GDM1 (cell line): ENCODE measurements around the gene MMP21.

Experiments used
- DNase-seq: peaks from one replicate; lab custom pipeline; 2025; lab: John Stamatoyannopoulos, UW

Gene MMP21, protein sequence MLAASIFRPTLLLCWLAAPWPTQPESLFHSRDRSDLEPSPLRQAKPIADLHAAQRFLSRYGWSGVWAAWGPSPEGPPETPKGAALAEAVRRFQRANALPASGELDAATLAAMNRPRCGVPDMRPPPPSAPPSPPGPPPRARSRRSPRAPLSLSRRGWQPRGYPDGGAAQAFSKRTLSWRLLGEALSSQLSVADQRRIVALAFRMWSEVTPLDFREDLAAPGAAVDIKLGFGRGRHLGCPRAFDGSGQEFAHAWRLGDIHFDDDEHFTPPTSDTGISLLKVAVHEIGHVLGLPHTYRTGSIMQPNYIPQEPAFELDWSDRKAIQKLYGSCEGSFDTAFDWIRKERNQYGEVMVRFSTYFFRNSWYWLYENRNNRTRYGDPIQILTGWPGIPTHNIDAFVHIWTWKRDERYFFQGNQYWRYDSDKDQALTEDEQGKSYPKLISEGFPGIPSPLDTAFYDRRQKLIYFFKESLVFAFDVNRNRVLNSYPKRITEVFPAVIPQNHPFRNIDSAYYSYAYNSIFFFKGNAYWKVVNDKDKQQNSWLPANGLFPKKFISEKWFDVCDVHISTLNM

DNA sequence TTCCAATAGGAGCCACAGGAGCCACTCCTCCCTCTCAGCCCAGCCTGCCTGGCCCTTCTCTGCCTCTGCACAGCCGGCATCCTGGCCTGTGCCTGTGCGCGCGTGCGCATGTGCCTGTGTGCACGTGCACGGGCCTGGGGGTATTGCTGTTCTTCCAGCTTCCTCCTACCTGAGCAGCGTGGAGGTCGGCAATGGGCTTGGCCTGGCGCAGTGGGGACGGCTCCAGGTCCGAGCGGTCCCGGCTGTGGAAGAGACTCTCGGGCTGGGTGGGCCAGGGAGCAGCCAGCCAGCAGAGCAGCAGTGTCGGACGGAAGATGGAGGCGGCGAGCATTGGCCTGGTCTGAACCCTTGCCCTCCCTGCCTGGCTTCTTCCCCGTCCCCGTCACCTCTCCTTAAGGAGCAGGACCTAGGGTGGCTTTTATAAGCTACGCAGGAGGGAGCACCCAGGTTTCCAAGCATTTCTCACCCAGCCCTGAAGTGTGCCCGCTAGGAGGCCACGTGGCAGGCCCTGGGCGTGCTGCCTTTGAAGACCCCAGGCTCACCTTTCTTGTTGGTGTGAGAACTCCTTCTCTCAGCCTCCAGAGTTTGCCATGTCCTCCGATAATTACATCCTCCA, at the start of gene MMP21:
MMP21 (minus strand) TSS at position 331 of the 616 bp plus-strand sequence; CDS start at position 331, 0 bp downstream.
- no peak for DNase-seq

DNA sequence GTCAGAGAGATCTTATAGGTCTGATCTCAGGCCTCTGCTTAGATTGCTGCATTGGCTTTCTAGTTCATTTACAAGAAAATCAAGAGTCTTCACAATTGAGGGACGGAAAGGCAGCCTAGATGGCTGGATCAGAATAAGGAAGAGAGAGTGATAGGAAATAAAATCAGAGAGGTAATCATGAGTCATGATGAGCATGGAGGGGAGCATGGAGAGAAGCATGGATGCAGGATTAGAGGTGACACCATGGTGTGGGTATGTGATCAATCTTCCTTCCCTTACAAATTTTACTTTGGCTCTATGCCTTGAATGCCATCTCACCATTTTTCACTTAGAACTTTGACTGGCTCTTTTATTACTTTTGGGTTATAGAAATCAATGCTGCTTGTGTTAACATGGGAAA, 49.1 kb upstream of the MMP21 start:
- no peak for DNase-seq

DNA sequence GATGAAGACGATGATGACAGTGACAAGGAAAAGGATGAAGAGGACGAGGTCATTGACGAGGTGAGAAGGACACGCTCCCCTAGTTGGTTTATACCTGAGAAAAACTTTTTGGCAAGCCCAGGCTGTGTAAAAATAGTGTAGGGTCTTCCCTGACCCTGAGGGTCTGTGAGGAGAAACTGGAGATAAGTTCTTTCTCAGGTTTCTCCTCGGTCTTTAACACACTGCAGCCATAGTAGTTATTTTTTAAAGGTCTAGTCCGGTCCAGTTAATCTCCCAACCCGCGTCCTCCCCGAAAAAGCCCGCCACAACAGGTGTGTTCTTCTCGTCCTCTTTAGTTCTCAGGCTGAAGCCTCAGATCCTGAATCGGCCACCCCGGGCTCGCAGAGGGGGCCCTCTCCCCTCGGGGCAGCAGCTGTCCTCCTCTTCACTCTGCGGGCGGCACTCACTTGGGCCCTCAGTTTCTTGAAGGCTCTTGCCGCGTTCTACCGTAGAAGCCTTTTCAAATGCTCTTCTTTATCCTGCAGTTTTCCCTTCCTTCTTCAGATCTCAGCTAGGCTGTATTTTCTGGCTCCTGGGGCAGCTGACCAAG, 48.1 kb upstream of the MMP21 start:
- DNase-seq = no peak

DNA sequence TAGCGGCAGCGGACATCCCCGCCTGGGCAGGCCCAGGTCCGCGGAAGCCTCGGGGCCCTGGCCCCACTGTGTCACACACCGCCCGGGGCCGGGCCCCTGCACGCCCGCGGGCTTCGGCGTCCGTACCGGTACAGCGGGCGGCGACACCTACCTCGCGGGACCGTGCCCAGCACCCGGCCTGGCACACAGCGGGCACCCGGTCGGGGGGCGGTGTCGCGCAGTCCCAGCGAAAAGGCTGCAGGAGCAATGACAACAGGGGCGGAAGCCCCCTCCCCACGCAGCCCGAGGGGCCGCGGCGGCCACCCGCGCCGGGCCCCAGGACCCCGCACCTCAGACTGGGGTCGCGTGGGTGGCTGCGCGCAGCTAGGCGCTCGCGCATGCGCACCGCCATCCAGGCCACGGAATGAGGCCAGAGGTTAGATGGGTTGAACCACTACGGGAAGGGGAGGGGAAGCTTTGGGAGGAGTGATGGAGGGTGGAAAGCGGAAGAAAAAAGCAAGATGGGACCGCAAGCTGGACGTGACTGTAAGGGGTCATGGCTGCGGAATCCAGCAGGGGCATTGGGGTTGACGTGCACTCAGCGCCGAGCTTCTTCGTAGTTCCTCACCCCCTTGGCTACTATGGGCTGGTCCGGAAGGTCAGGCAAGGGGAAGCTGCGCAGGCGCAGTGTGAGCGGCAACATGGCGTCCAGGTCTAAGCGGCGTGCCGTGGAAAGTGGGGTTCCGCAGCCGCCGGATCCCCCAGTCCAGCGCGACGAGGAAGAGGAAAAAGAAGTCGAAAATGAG, 47.4 kb upstream of the MMP21 start, which contains the start of the genes BCCIP and UROS:
BCCIP (plus strand) TSS at position 669 of the 785 bp plus-strand sequence; CDS start at position 681, 12 bp downstream.
UROS (minus strand) TSS at position 381 of the 785 bp plus-strand sequence. CDS start 6,759 bp downstream, outside the sequence.
- peak; percentile 89 for DNase-seq

DNA sequence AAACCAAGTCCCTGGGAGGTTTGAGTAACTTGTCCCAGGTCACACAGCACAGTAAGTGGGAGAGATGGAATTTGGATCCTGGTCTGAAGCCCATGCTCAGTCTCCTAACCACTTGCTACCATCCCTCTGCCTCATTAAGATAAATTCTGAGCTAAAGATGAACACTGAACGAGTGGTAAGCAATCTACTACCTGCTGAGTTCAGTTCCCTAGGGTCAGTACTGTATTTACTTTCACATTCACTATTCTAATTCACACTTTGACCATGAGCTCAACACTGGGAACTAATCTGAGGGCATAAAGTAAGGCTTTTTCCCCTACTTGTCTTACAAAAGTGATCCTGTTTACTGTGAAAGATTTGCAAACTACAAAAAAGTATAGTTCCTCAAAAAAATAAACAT, 45.1 kb upstream of the MMP21 start:
- no peak for DNase-seq

DNA sequence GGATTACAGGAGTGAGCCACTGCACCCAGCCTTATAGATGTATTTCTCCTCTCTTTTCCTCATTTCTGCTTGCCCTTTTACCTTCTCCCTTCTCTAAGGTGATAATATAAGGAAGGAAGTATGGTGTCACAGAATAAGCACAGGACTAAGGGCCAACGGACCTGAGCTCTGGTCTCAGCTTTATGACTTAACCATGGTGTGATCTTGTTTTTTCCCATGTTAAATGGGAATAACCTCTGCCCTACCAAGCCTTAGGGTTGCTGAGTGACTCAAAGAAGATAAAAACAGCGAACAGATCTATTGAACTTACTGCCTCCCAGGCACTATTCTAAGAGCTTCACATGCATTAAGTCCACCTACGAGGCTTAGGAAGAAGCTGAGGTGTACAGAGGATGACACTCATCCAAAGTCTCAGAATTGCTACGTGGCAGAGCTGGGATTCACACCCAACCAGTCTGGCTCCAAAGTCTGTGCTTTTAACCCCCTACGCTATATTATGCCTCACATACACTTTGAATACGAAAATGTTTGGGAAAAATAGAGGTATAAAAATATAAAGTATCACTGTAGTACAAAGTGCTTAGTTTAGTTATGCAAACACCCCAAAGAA, 41.8 kb upstream of the MMP21 start:
- no peak for DNase-seq

DNA sequence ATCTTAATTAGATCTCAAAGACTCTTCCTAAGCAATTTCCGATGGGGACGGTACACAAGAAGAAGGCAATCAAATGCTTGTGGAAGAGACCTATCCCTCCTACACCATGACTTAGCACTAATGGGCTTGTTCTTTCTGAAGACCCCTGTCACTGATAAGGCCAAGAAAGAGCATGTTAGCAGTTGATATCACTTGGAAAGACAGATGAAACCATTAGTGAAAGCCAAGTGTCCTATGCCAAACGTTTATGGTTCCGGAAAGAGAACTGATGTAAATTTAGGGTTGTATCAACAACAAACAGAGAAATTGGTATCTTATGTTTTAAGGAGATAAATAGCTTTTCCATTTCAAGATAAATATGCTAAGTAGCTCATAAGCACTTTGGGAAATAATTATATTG, 40.9 kb upstream of the MMP21 start:
- DNase-seq = no peak

DNA sequence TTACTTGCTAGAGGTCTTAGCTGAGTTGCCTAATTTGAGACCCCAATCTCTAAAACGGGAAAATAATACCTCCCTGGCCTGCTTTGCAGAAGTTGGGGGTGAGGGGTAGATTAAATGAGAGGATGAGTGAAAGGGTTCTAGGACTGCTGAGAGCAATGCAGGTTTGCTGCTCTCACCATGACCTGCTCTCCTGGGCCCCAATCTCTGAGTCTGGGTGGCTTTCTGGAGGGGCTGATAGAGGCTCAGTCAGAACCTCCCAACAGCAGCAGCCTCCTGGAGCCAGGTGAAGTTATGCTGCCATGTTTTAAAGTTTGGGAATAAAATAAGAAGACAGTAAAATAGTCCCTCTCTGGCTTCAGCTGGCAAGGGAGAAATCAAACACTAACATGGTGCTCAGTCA, 40.1 kb upstream of the MMP21 start:
- DNase-seq = no peak

DNA sequence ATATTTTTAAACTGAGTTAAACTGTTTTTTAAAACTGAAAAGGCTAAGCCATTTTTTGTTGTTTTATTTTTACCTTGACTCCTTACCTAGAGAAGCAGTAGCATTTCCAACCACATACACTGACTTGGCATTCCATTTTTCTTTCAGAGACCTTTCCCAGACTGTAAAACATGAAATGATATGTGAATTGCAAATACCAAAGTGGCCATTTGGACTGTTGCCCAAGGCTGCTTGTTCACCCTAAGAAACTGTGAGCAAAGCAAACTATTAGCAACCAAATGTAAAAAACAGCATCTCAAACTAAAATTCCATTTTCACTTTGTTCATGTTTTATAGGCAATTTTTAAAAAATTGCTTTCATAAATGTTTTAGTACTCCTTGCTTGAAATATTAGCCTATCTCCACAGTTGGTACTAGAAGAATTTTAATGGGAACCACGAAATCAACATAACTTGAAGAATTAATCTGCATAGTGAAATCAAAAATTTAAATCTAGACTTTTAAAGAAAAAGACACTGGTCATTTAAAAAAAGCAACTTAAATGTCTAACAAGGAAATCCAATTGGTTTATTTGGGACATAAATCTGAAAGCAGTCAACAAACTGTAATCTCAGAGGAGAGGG, 36.6 kb upstream of the MMP21 start:
- DNase-seq = no peak

DNA sequence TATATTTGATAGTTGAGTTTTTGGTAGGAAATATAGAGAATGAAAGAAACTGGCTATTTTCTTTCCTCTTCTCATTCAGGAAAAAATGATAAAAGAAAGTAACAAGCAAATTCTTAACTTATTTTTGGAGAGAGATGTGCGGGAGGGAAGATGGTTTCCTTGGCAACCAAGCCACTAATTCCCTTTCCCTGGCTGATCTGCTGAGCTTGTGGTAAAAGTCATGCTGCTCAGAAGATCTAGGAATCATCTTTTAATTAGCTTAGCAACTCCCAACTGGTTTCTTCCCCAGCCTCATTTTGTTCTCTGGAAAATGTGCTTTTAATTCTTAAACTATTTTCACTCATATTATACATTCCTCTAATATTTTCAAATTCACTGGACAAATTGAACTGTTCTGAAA, 35.6 kb upstream of the MMP21 start:
- no peak for DNase-seq

DNA sequence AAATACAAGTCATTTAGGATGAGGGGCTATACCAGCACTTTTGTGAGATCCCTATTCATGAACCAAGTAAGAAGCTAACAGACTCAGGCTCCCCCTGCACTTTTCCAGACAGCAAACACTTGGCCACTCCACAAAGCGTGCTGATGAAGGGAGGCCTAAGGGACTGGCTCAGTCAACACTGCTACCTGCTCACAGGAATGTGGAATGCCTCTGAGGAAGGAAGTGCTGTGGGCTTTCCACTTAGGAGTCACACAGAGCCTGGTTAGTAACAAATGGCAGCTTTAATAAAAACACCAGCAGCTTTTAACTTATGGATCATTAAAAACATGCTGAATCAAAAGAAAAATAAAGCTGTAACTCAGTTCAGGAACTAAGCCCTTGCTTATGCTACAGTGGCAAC, 32.4 kb upstream of the MMP21 start:
- no peak for DNase-seq

DNA sequence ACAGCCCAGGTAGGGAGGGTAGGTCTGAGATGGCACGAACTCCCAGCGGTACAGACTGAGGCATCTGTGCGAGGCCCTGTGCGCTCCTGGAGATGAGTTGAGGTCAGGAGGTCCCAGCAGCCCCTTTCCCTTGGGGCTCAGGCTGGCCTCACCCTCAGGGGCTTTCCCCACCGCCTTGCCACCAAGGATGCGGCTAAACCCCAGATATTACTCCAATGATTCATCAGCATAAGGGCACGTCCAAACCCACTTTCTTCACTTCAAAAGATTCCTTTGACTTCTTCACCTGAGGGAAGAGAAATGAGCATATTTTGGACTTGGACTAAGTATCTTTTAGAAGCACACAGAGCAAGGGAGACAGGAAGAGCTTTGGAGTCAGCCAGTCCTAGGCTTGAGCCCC, 27.1 kb upstream of the MMP21 start:
- DNase-seq = no peak

DNA sequence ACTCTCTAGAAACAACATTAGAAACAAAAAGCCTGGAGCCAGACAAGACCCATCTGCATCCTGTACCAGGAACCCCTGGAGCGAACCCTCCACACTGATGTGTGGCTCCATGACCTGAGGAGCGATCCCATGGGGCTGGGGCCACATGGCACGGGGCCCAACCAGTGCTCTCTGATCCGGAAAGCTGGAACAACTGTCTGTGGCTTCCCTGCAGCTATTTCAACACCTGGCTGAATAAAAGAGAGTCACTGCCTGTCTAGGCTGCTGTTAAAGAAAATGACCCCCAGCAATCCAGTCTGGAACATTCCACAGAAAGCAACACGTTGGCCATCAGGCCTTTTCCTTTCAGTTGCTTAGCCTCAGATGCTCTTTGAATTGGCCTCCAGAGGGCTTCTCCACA, 26.5 kb upstream of the MMP21 start:
- DNase-seq = no peak

DNA sequence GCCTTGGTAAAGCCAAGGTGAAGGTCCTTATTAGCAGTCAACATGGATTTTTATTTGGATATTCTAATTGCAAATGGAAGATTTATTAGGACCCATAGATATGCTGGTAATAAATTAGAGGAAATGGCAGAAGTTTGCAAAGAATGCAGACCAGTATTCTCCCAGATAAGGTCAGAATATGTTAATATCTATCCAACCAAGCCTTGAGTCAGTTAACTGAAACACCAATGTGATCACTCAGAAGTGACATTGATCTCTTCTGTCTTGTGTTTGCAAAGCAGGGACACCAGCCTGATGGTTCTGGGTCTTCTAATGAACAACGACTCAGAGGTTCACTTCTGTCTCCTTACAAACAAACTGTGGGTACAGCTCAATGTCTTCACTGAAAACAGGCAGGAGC, 26.0 kb upstream of the MMP21 start:
- DNase-seq = no peak

DNA sequence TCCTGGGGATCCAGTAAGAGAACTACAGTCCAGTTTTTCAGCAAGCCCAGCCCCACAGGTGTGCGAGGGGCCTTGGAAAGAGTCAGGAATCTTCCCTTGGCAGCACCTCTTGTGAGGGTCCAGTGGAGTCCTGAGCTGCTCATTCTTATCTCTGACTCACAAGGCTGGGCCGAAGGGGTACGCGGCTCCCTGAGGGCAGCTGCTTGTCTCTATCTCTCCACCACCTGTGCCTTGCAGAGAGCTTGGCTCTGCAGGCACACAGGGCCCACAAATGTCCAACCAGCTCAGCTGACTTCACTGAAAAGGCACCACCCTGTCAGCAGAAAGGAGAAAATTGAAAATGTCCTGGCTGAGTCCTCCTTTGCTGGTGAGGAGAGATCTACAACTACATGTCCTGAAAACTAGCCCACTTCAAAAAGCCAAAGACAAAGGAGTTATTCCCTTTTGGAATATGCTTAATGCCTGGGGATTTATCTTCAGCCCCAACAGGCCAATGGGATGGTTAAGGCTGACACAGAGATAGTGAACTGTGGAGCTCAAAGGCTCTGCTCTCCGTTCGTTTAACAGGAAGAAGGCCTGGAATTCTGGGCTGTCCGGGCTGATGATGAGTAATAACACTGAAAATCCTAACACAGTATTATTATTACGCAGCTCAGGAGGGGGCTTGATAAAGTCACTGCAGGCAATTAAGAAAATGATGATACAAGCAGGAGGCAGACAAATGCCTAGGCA, 24.0 kb upstream of the MMP21 start:
- DNase-seq = no peak

DNA sequence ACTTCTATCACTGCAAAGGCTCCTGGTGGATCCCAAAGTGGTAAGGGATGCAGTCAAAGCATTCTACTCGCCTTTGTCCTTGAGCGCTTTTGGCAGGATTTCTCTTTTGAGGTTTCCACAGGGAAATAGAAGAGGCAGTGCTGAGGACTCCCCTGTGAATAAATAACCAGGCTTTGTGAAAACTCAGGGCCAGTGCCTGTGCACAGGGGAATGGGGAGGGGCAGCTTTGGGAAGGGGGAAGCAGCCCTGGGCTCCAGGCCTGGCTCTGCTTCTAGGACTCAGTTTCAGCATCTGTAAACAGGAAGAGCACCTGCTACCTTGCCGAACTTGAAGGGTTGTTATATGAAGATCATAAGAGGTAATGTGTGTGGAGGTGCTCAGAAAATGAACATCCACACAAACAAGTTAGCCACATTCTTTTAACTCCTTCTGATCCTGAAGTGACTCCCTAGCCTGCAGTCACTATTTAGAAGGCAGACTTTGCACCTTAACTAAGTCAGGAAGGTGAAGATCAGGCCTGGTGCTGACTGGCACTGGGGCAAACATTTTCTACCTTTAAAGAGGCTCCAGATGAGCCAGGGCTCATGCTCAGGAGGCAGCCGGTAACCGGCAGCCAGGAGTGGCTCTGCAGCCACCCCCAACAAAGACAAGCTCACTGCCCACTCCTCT, 22.5 kb upstream of the MMP21 start:
- DNase-seq = no peak

DNA sequence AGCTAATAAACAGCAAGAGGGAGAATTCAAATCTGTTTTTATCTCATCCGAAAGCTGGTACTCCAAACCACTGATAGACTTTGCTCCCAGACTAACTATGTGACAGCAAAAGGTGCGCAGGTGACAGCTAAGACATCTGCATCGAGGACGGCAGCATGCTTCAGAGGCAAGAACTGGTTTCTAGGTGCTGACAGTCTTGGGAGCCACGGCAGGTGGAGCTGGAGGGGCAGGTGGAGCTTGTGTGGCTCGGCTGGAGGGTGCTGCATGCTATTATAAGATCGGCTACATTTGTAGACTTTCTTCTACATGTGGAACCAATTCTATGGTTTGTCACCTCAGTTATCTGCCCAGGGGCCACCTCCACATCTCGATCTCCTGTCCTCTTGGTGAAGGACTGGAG, 21.8 kb upstream of the MMP21 start:
- no peak for DNase-seq

DNA sequence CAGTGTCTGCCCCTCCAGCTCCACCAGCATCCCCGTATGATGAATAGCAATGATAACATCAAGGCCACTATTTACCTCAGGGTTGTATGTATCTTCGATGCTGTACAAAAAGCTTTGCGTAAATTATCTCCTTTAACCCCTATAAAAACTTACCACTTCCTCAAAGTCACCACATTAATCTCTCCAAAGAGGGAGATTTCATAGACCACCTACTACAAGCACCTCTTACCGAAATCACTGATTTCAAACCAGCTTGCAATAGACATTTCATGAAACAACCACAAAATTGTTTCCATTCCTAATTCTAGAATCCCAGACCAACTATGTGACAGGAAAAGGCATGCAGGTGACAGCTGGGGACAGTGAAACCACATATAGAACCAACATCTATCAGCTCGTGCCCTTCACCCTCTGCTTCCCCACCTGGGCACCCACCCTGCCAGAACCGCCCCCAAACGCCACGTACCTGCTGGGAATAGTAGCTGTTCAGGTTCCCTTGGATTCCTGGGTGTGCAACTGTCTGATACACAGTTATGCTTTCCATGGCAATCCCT, 20.1 kb upstream of the MMP21 start:
- no peak for DNase-seq

DNA sequence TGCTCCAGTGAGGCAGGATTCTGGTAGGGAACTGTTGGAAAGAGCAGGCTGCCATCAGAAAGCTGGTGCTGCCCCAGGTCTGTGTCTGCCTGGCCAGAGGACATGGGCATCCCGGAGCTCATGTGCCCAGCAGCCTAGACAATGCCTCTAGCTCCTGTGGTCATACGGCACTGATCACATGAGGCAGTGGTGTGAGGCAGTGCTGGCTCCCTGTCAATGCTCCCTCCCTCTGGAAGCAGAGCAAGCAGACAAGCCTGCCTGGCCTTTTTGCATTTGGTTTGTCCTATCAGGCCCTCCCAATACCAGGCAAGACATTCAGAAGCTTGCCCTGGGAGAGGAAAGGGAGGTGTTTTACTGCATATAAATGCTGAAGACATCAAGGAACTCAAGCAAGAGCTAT, 19.5 kb upstream of the MMP21 start:
- DNase-seq = no peak
